PFSK-1 (cell line): Measurements from ENCODE around the gene SEMA3F.

Experiments
- FOXP2 ChIP-seq: optimal IDR thresholded peaks from 2 replicates; pipeline ENCODE3; 2011; ENCODE audit warnings: borderline replicate concordance, control low read depth, inconsistent platforms; ENCODE audit not compliant: insufficient read depth; ENCODE audit errors: extremely low read length, extremely low read depth
- POLR2AphosphoS5 ChIP-seq: IDR thresholded peaks from 2 replicates; pipeline ENCODE4 v1.6.1; 2012; ENCODE audit warnings: low read depth, mild to moderate bottlenecking, control low read depth, low read length, moderate library complexity
- SIN3A ChIP-seq: IDR thresholded peaks from 2 replicates; pipeline ENCODE4 v1.6.1; 2012; ENCODE audit warnings: mild to moderate bottlenecking, low read length, moderate library complexity, borderline replicate concordance; ENCODE audit not compliant: insufficient read depth
- TAF1 ChIP-seq: IDR thresholded peaks from 2 replicates; pipeline ENCODE4 v1.6.1; 2012; ENCODE audit warnings: low read length, control low read depth, borderline replicate concordance; ENCODE audit not compliant: insufficient read depth
- TF ChIP-seq, protein P1 (sequence below), 2 experiments: IDR thresholded peaks; 2 replicates each; pipeline versions ENCODE4 v1.6.1 to v1.8.0; 2011 to 2012; ENCODE audit warnings: low read depth in 2 of 2, low read length in 2 of 2, control low read depth in 1 of 2, inconsistent platforms in 1 of 2, mild to moderate bottlenecking in 1 of 2, moderate library complexity in 1 of 2; ENCODE audit not compliant: insufficient read depth in 1 of 2

The SEMA3F gene

DNA sequence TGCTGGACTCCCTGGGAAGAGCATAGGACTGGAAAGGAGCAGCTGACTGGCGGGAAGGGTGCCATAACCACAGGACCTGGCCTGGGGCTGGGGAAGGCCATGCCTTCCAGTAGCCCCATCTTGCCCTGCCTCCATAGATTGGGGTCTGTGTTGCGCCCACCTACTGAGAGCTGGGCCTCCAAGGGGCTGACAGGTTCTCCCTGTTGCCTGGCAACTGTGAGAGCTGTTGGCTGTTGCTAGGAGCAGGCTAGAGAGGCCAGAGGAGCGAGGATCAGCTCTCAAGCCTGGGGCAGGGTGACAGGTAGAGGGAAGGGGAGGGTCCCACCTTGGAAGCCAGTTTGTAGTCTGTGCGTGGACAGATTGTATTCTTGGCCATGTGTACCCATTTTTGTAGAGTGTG is 78.1 kb downstream of the SEMA3F start:
- TF ChIP-seq POLR2AphosphoS5, result no peak
- TF ChIP-seq, protein P1, sequence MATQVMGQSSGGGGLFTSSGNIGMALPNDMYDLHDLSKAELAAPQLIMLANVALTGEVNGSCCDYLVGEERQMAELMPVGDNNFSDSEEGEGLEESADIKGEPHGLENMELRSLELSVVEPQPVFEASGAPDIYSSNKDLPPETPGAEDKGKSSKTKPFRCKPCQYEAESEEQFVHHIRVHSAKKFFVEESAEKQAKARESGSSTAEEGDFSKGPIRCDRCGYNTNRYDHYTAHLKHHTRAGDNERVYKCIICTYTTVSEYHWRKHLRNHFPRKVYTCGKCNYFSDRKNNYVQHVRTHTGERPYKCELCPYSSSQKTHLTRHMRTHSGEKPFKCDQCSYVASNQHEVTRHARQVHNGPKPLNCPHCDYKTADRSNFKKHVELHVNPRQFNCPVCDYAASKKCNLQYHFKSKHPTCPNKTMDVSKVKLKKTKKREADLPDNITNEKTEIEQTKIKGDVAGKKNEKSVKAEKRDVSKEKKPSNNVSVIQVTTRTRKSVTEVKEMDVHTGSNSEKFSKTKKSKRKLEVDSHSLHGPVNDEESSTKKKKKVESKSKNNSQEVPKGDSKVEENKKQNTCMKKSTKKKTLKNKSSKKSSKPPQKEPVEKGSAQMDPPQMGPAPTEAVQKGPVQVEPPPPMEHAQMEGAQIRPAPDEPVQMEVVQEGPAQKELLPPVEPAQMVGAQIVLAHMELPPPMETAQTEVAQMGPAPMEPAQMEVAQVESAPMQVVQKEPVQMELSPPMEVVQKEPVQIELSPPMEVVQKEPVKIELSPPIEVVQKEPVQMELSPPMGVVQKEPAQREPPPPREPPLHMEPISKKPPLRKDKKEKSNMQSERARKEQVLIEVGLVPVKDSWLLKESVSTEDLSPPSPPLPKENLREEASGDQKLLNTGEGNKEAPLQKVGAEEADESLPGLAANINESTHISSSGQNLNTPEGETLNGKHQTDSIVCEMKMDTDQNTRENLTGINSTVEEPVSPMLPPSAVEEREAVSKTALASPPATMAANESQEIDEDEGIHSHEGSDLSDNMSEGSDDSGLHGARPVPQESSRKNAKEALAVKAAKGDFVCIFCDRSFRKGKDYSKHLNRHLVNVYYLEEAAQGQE (IDR thresholded peaks at IDR 0.05; ENCODE audit: insufficient read depth in 1 of 2, low read depth in 2 of 2, low read length in 2 of 2), result no peak

DNA sequence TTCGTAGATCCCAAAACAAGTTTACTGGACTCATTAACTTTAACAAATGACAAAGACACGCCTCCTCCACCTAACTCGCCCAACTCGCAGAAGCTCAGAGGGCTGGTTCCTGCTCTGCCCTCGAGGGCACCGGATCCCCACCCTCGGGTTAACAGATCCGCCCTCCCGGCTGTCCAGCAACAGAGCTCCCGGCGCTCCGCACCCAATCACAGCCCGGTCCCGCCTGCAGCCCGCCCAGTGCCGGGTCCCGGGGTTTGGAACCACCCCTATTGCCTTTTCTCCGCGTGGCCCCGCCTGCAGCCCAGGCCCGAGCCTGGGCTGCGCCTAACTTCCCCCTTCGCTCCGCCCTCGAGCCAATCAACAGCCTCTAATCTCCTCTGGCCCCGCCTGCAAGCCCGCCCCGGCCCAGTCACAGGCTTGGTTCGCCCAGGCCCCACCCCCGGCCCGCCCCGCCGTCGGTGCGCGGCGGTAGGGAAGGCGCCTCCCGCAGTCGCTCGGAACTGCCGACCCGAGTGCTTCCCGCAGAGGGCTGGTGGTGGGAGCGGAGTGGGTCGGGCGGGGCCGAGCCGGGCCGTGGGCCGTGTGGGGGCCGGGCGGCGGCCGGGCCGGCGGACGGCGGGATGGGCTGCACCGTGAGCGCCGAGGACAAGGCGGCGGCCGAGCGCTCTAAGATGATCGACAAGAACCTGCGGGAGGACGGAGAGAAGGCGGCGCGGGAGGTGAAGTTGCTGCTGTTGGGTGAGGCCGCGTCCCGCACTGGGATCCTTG is 80.8 kb downstream of the SEMA3F start, which contains the start of gene GNAI2:
TSS of gene GNAI2 (plus strand) at position 489 of the 768 bp plus-strand sequence. CDS start at position 621, 132 bp downstream.
- TF ChIP-seq POLR2AphosphoS5 (peak; percentile 65), FOXP2 (no peak), TAF1 (peak; percentile 96), SIN3A (no peak)
- TF ChIP-seq, protein P1 (IDR thresholded peaks at IDR 0.05; ENCODE audit: insufficient read depth in 1 of 2, low read depth in 2 of 2, low read length in 2 of 2), result 0 out of 4 replicates have a peak, but pooled peaks have one; percentile 15 to 38

DNA sequence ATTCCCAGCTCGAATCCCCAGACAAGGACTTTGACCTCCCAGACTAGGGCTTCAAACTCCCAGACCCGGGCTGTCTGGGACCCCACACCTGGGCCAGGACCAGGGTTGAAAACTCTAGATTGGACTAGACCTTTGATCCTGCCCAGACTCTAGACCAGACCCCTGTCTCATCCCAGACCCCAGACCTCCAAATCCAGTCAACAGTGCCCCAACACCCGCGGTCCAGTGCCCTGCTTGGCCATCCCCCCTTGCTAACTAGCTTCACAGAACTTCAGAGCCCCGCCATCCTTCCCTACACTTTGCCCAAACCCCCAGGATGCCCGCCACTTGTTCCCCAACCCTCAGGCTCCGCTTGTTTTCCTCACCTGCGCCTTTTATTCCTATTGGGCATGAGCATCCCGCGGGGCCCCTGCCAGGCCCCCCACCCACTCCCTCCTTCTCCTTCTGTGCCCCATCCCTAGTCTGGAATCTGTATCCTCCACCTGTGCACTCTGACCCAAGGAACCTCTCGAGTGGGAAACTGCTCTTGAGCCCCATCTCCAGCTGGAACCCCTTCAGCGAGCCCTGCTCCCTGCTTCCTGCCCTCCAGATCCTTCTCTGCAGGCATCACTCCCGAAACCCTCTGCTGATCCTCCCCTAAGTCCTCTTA is 81.5 kb downstream of the SEMA3F start:
- TF ChIP-seq SIN3A (no peak), TAF1 (no peak), FOXP2 (no peak)
- TF ChIP-seq, protein P1 (IDR thresholded peaks at IDR 0.05; ENCODE audit: insufficient read depth in 1 of 2, low read depth in 2 of 2, low read length in 2 of 2), result no peak

DNA sequence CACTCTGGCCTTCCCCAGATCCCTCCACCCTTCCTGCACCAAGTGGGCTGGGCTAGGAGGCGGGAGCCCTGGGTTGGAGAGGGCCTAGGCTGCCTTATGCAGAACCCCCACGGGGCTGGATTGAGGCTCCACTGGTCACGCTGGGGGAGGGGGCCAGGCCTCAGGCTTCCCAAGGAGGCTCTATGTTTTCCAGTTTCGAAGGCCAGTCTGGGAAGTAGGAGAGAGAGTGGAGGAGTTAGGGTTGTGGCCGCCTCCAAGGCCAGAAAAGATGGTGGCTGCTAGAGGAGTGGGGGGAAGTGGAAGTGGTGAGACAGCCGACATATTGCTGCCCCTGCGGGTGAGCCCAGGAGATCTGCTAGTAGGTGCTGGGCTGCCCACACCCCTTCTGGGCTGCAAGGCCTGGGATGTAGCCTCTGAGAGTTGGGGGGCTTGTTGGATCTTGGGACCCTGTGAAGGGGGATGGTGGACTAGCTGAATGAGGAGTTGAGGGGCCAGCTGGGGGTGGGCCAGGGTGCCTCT is 82.1 kb downstream of the SEMA3F start:
- no peak for TF ChIP-seq SIN3A
- TF ChIP-seq TAF1, result no peak
- TF ChIP-seq, protein P1 (IDR thresholded peaks at IDR 0.05; ENCODE audit: insufficient read depth in 1 of 2, low read depth in 2 of 2, low read length in 2 of 2), result no peak
- no peak for TF ChIP-seq FOXP2
- no peak for TF ChIP-seq POLR2AphosphoS5
